ENCODE data around the gene MMP17.

The MMP17 gene

DNA sequence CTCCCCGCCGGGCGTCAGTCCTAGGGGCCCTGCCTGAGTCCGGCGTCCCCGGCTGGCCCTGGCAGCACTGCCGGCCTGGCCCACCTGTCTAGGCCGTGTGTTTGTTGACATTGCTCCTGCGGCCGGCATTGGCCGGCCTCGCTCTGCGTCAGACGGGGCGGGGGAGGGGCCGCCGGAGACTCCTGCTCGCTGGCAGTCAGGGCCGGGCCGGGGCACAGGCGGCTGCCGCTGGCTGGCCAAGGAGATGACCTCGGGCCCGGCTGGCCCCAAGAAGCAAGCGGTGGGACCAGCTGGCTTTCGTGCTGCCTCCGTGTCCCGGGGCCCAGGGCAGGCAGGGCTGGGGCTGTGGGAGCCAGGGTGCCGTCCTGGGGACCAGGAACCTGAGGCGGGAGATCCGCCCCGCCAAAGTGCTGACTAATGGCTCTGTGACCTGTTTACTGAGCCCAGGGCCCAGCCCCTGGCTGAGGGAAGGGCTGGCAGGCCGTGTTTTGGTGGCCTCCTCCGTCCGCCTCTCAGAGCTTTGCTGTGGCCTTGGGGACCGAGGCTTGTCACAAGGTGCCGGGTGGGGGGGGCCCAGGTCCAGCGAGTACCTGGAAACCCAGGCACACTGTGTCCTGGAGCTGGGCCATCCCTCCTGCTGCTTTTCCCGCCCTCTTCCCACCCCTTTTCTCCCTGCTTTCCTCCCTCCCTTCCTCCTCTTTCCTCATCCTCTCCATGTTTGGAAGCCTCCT is 68.1 kb downstream of the MMP17 start:
- DNase-seq = no peak

DNA sequence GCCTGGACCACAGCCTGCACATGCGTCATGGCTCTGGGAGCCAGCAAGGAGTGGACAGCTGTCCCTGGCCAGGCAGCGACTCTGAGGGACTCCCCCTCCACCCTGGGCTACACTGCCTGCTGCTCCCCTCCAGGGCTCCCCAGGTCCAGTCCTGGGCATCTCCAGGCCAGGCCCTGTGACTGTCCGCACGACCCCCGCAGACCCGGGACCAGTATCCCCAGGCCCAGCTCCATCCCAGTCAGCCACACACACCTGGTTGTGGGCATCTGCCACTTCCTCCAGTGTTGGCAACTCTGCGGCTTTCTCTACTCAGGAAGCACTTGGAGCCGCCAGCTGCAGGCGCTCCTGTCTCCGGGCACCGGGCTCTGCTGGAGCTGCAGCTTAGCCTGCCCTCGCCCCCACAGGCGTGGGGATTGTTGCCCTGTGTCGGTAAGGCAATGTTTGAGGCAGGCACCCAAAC is 68.6 kb downstream of the MMP17 start:
- no peak for DNase-seq

DNA sequence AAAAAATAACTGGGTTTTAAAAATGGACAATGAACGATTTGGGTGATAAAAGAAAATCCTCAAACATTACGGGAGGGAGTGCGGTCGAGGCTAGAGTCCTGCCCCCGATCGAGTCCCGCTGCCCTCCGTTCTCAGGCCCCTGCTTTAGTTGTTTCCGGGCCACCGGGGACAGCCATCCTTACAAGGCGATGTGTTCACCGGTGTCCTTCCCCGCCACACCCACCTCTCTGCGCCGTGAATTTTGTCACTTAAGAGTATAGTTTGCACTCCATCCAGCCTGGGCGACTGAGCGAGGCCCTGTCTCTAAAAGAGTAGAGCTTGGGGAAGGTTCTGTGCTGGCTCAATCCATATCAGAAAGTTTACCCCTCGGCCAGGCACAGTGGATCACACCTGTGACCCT is 69.1 kb downstream of the MMP17 start:
- no peak for DNase-seq

DNA sequence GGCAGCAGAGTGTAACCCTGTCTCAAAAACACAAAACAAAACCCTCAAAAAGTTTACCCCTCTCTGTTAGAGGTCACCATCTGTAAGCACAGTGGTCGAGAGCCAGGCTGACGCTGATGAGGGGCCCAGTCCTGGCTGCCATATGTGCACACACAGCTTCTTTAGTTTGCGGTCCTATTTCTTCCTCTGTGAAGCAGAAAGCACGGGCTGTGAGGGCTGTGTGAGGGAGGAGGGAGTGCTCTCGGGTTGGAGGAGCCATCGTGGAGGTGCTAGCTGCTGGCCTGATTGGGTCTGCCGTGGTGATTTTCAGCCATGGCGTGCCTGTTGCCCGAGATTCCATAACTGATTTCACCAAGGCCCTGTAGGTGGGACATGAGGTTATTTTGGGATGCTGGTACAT is 69.7 kb downstream of the MMP17 start:
- no peak for DNase-seq

DNA sequence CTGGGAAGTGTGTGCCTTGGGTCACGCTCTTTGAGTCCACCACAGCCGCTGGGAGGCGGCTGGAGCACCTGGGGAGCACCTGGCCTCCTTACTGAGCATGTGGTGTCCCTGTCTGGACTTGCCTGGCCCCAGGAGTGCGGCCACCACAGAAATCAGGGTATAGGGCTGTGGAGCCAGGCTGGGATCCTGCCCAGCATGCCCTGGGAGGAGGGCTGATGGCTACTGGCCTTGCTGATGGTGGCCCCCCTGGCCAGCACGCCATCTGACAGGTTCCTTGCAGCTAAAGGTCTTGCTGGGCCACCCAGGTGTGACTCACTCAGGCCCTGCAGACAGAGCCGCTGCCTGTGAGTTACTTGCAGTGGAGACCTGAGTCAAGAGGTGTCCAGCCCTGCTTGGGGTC is 72.2 kb downstream of the MMP17 start:
- DNase-seq = no peak

All from NCI-H1694 (cell line).